Prostate gland (tissue), 2 donors: Measurements from ENCODE around the gene SLC1A7. TPM values are rescaled to one million over a fixed set of nuclear protein-coding genes. Genes with fewer than 3 reads are reported as not detected.

Experiments used
- DNase-seq: peaks from one replicate; pipeline ENCODE4 v3.0.0-alpha.2; 2019; ENCODE audit warnings: low spot score
- H3K27ac ChIP-seq, 2 donors: fragments of 200-600 bp; sonication (generic); 2 replicates each; pipeline ENCODE4 v1.5.1; 2017 to 2019
- H3K27me3 ChIP-seq: fragments of 200-600 bp; sonication (generic); replicated peaks from 2 replicates; pipeline ENCODE4 v1.5.1; 2019; ENCODE audit not compliant: insufficient read depth
- H3K36me3 ChIP-seq, 2 donors: fragments of 200-600 bp; sonication (generic); 1 replicate in 1 of 2; 2 replicates in 1 of 2; pipeline versions ENCODE4 v1.5.1 to v1.8.1; 2017 to 2019
- H3K4me1 ChIP-seq: fragments of 200-600 bp; sonication (generic); replicated peaks from 2 replicates; pipeline ENCODE4 v1.5.1; 2019
- H3K4me3 ChIP-seq, 2 donors: fragments of 200-600 bp; sonication (generic); 2 replicates each; pipeline ENCODE4 v1.5.1; 2017 to 2019
- H3K9me3 ChIP-seq: fragments of 200-600 bp; sonication (generic); 2 replicates; pipeline ENCODE4 v1.5.1; 2017
- POLR2A ChIP-seq: fragments of 450-650 bp; IDR thresholded peaks from one replicate; pipeline ENCODE4 v1.6.1; 2016; ENCODE audit warnings: antibody characterized with exemption, mild to moderate bottlenecking
- POLR2AphosphoS5 ChIP-seq: sonication (generic); formaldehyde crosslinking; IDR thresholded peaks from one replicate; pipeline ENCODE4 v1.6.1; 2017; ENCODE audit warnings: antibody characterized with exemption
- WGBS: methylation state at CpG from one replicate; pipeline ENCODE4 v1.1.5; 2018; 5-methylcytosine and 5-hydroxymethylcytosine counted together
- intact Hi-C: fragments of 100-400 bp; cut with DNase I; formaldehyde crosslinking; loops from one replicate; pipeline ENCODE4 v1.14.2; 2022
- total RNA-seq, 2 donors: library from RNA; depleted of rRNA; stranded (reverse); fragments of >200 nt; gene quantifications; one replicate each; pipeline ENCODE4 v1.1.0, GENCODE V29; 2016
- TF ChIP-seq, protein P1 (sequence below), 4 experiments: fragments of 200-600 bp in 2 of 4; fragments of 450-650 bp in 2 of 4; sonication (generic) in 2 of 4; IDR thresholded peaks; 1 replicate in 3 of 4; 2 replicates in 1 of 4; pipeline ENCODE4 v1.5.1; 2016 to 2019; ENCODE audit warnings: antibody characterized with exemption in 4 of 4, mild to moderate bottlenecking in 2 of 4, moderate library complexity in 2 of 4

Gene SLC1A7
- 1 to 10 TPM in 1 of 2 donors, not detected in 1; 1.8 TPM for total RNA-seq

DNA sequence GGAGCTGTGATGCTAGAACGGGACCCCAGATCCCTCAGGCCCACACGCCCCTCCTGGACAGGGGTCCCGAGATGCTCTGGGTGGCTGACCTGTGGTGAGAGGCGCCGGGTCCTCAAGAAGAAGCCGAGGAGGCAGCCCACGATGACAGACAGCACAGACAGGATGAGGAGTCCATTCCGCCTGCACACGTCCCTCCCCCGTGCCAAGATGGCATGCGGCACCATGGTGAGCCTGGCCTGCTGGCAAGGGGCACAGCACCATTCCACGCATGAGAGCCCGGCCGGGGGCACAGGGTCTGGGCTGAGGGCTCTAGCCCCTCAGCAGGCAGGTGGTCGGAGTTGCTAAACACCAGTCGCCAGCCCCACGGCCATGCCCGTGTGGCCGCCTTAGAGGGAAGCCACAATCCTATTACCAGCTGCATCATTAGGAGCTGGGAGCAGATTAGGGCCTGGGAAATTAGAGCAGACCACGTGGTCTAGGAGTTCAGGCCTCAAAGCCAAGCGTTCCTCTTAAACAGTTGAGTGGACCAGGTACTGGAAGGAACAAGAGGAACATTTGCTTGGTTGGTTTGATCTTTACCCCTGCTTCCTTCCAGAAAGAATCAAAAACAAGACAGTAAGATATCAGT lies at the start of gene SLC1A7:
SLC1A7 (minus strand) TSS at position 413 of the 628 bp plus-strand sequence; CDS start at position 224, 189 bp downstream.
- no peaks in the 10 kb centered on the region for H3K9me3 ChIP-seq
- H3K27me3 ChIP-seq: no peaks in the 10 kb centered on the region
- no peaks in the 10 kb centered on the region for H3K36me3 ChIP-seq
- no peak within 1 kb of the TSS for H3K4me3 ChIP-seq
- DNase-seq: no peak
- TF ChIP-seq POLR2A: no peak
- TF ChIP-seq, protein P1, sequence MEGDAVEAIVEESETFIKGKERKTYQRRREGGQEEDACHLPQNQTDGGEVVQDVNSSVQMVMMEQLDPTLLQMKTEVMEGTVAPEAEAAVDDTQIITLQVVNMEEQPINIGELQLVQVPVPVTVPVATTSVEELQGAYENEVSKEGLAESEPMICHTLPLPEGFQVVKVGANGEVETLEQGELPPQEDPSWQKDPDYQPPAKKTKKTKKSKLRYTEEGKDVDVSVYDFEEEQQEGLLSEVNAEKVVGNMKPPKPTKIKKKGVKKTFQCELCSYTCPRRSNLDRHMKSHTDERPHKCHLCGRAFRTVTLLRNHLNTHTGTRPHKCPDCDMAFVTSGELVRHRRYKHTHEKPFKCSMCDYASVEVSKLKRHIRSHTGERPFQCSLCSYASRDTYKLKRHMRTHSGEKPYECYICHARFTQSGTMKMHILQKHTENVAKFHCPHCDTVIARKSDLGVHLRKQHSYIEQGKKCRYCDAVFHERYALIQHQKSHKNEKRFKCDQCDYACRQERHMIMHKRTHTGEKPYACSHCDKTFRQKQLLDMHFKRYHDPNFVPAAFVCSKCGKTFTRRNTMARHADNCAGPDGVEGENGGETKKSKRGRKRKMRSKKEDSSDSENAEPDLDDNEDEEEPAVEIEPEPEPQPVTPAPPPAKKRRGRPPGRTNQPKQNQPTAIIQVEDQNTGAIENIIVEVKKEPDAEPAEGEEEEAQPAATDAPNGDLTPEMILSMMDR (IDR thresholded peaks at IDR 0.05): no peak
- no peak for TF ChIP-seq POLR2AphosphoS5
- WGBS: 92% methylated on average over 10 of the region's 21 CpGs
- intact Hi-C loops: no loop called here
- no peak within 1 kb of the TSS for H3K27ac ChIP-seq
- no peaks in the 10 kb centered on the region for H3K4me1 ChIP-seq

DNA sequence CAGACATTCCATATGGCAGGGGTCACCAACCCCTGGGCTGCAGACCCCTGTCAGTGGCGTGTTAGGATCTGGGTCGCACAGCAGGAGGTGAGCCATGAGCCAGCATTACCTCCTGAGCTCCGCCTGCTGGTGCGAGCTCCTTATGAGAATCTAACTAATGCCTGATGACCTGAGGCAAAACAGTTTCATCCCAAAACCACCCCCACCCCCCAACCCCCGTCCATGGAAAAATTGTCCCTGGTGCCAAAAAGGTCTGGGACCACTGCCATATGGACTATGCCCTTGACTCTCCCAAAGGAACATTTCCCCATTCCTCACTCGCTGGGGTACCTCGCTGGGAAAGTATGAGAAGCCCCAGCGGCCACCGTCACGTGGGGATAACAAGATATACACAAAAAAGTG lies 47.8 kb upstream of the SLC1A7 start:
- intact Hi-C loops: loop anchor here (10.0 kb wide), 1 partner anchor 465 kb away; the partner anchor contains the start of gene ZYG11B
- no peaks in the 10 kb centered on the region for H3K36me3 ChIP-seq
- TF ChIP-seq POLR2A (no peak), POLR2AphosphoS5 (no peak)
- TF ChIP-seq, protein P1 (IDR thresholded peaks at IDR 0.05): no peak
- 86% methylated on average over 10 of the region's 10 CpGs for WGBS
- H3K9me3 ChIP-seq: no peaks in the 10 kb centered on the region
- no peak for DNase-seq
- no peaks in the 10 kb centered on the region for H3K4me1 ChIP-seq
- no peak overlapping the region for H3K27ac ChIP-seq
- H3K4me3 ChIP-seq: no peak overlapping the region
- no peaks in the 10 kb centered on the region for H3K27me3 ChIP-seq

DNA sequence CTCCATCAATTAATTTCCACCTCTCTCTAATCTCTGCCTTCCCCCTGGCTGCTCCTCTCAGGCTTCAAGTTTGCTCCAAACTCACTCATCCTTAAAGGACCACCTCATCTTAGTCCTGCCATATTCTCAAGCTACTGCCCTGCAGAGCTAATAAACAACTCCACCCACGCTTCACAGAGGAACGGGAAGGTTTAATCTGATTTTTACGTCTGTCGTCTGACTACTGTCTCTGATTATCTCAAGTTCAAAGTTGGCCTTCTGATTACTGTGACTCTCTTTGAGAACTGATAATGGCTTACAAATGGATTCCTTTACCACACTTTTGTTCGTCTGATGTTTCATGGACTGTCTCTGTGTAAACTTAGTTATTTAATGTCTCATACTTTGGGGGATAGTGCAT lies 46.6 kb upstream of the SLC1A7 start:
- Histone ChIP-seq H3K4me3 (no peak overlapping the region), H3K4me1 (no peaks in the 10 kb centered on the region), H3K27ac (no peak overlapping the region), H3K9me3 (no peaks in the 10 kb centered on the region), H3K27me3 (no peaks in the 10 kb centered on the region), H3K36me3 (no peaks in the 10 kb centered on the region)
- intact Hi-C loops: no loop called here
- DNase-seq: no peak
- 55% methylated on average over 5 of the region's 5 CpGs for WGBS
- TF ChIP-seq, protein P1 (IDR thresholded peaks at IDR 0.05): no peak

DNA sequence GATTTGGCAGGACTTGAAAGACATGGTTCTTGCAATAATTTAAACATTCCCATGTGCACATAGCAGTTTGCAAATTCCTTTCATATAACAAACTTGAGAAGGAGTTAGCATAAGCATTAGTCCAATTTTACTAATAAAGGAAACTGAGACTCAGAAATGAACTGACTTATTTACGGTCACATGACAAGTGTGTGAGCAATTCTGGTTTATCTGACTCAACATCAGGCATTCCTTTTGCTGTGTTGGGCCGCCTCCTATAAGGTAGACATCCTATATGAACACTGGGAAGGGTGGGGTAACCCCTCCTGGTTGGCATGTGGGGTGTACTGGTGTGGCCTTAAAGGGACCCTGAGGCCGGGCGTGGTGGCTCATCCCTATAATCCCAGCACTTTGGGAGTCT lies 45.7 kb upstream of the SLC1A7 start:
- intact Hi-C loops: no loop called here
- Histone ChIP-seq H3K9me3 (no peaks in the 10 kb centered on the region), H3K27ac (no peak overlapping the region), H3K4me1 (no peaks in the 10 kb centered on the region), H3K36me3 (no peaks in the 10 kb centered on the region), H3K4me3 (no peak overlapping the region), H3K27me3 (no peaks in the 10 kb centered on the region)
- no peak for DNase-seq
- TF ChIP-seq POLR2A (no peak), POLR2AphosphoS5 (no peak)
- TF ChIP-seq, protein P1 (IDR thresholded peaks at IDR 0.05): no peak
- 84% methylated on average over 4 of the region's 4 CpGs for WGBS

DNA sequence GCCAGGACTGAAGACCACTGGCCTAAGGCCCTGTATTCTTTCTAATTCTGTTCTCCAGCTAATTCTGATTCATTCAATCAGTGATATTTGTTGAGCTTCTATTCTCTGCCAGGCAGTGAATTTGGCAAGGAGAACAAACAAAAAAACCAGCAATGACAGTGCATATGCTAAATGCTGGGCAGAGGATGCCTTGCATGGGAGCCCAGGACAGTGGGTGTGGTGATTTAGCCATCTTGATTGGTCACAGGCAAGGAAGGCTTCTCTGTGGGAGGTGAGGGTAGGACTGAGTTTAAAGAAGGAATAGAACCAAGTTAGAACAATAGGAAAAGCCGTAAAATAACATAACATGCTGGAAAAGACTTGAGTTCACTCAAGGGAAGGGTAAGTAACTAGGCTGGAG lies 45.0 kb upstream of the SLC1A7 start:
- TF ChIP-seq, protein P1 (IDR thresholded peaks at IDR 0.05): no peak
- TF ChIP-seq POLR2A: no peak
- no peak for TF ChIP-seq POLR2AphosphoS5
- Histone ChIP-seq H3K4me3 (no peak overlapping the region), H3K27ac (no peak overlapping the region), H3K27me3 (no peaks in the 10 kb centered on the region), H3K9me3 (no peaks in the 10 kb centered on the region), H3K4me1 (no peaks in the 10 kb centered on the region), H3K36me3 (no peaks in the 10 kb centered on the region)
- intact Hi-C loops: no loop called here
- no peak for DNase-seq
- WGBS: 79% methylated on average over 1 of the region's 1 CpG
